Measurements from ENCODE around the gene NUDT22.

Gene NUDT22

GRCh38 chr11:64204464-64204989, 21.5 kb upstream of the NUDT22 start:
- intact Hi-C loops (cut with DNase I), result no loop called here
- peak; percentile 75 to 94 (median 88) for DNase-seq

- intact Hi-C loops (cut with DNase I), result no loop called here
- DNase-seq, result peak in 12 of 42 donors; percentile 29 to 68 (median 55)
These were observed 19.4 kb upstream of the NUDT22 start, which contains the start of gene FERMT3 for GRCh38 chr11:64206457-64207255. FERMT3 (plus strand) TSS chr11:64206721; CDS start chr11:64207365, 644 bp downstream.

DNA sequence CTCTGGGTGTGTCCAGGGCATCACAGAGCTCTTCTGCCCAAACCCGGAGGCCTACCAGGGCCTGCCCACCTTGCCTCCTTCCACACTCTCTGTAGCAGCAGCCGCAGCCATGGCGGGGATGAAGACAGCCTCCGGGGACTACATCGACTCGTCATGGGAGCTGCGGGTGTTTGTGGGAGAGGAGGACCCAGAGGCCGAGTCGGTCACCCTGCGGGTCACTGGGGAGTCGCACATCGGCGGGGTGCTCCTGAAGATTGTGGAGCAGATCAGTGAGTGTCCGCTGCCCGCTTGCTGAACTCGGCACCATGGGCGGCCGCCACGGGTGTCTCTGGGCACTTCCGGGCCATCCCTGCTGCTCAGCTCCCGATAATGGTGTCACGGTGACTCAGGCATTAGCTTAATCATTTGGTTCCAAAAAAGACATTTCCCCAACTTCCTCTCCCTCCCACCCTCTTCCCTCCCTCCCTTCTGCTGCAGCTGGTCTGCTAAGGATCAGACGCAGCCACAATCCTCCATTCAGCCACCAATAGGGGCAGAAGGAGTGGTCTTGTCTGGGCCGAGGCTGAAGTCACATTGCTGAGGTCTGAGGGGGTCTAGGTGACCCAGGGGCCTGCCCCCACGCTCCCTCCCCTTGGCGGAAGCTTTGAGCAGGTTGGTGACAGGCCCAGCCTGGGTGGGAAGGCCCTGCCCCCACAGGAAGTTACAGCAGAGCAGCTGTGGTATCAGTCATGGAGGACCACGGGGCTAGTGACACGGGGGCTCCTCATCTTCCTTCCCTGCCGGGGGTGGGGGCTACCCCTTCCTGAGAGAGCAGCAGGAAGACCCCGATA, 18.6 kb upstream of the NUDT22 start:
- peak in 28 of 42 donors; percentile 37 to 78 (median 60) for DNase-seq
- intact Hi-C loops (cut with DNase I), result no loop called here

- no peak for DNase-seq
- intact Hi-C loops (cut with DNase I), result no loop called here
These were observed 17.8 kb upstream of the NUDT22 start for GRCh38 chr11:64208086-64208795.

- intact Hi-C loops (cut with DNase I), result no loop called here
- peak in 2 of 42 donors; percentile 20 to 33 for DNase-seq
These were observed 17.1 kb upstream of the NUDT22 start for GRCh38 chr11:64208796-64209562.

GRCh38 chr11:64209563-64209843, 16.6 kb upstream of the NUDT22 start:
- intact Hi-C loops (cut with DNase I), result no loop called here
- no peak for DNase-seq

DNA sequence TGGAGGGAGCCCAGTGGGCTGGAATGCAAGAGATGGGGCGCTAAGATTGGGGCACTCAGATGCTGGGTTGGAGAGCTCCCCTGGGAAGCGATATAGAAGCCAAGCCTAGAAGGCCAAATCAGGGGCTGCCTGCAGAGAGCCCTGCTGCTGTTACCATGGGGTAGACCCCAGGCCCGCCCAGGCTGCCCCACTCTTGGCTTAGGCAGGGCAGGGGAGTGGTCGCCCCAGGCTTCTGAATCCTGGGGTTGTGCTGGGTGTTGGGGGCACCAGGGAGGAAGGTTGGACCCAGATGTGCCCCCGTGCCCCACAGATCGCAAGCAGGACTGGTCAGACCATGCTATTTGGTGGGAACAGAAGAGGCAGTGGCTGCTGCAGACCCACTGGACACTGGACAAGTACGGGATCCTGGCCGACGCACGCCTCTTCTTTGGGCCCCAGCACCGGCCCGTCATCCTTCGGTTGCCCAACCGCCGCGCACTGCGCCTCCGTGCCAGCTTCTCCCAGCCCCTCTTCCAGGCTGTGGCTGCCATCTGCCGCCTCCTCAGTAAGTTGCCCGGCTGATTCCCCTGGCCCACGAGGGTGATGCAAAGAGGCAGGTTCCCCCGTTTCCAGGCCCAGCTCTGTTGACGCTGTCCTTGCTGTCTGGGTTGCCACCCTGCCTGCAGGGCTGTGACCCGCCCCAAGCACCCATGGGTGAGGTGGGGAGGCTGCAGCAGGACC, 15.6 kb upstream of the NUDT22 start:
- intact Hi-C loops (cut with DNase I), result no loop called here
- DNase-seq, result no peak

- DNase-seq, result no peak
- intact Hi-C loops (cut with DNase I), result no loop called here
These were observed 14.7 kb upstream of the NUDT22 start for GRCh38 chr11:64211181-64211872.

GRCh38 chr11:64216879-64217278, 9.2 kb upstream of the NUDT22 start:
- DNase-seq, result no peak
- intact Hi-C loops (cut with DNase I), result no loop called here

DNA sequence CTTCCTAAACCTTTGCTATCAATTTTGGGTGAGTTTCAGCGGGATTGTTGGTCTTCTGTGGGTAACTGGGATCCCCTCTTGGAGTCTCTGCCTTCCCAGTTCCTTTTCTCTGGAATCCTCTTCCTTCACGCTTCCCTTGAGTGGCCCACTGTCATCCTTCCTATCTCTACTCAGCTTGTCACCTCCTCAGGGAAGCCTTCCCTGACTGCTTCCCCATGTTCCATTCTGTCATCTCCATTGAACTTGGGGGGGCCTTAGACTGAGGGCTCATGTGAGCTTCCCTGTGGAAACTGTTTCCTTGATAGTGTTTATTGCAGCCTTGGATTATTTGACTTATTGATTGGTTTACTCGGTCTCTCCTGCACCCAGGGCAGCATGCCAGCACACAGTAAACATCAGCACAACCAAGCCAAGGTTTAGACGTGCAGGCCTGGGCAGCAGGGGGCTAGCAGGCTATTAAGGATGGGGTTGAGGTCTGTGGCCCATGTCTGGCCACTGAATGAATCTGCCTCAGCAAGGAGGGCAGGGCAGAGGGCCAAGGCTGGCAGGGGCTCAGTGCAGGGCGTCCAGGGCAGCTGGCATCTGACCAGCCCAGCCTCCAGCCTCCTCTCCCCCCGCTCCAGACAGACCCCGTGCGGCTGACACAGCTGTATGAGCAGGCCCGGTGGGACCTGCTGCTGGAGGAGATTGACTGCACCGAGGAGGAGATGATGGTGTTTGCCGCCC, 7.3 kb upstream of the NUDT22 start:
- no peak for DNase-seq
- intact Hi-C loops (cut with DNase I), result no loop called here

DNA sequence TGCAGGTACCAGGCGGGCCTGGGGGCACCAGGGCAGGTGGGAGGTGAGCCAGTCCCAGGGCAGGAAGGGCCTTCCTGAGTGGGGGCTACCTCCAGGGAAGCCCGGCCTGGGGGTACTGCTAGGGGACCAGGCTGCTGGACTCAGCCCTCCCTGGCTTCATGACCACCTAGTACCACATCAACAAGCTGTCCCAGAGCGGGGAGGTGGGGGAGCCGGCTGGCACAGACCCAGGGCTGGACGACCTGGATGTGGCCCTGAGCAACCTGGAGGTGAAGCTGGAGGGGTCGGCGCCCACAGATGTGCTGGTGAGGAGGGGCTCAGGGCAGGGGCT, 6.8 kb upstream of the NUDT22 start:
- intact Hi-C loops (cut with DNase I), result no loop called here
- DNase-seq, result no peak

- no peak for DNase-seq
- intact Hi-C loops (cut with DNase I), result no loop called here
These were observed 6.3 kb upstream of the NUDT22 start for GRCh38 chr11:64219755-64220154.

GRCh38 chr11:64220271-64220670, 5.8 kb upstream of the NUDT22 start:
- no peak for DNase-seq
- intact Hi-C loops (cut with DNase I), result no loop called here

DNA sequence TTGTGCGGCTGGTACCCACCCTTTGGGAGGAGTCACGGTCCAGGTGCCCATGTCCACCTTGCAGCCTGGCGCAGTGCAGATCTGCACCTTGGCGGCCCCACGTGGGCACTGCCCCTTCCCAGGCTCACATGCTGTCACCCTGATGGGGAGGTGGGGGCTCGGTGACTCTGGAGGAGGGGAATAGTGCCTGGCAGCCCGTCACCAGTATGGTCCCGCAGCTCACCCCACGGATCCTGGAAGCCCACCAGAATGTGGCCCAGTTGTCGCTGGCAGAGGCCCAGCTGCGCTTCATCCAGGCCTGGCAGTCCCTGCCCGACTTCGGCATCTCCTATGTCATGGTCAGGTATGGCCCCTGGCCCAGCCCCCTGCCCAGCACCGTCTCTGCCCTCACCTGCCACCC, 5.3 kb upstream of the NUDT22 start:
- intact Hi-C loops (cut with DNase I), result no loop called here
- no peak for DNase-seq

GRCh38 chr11:64222651-64223000, 3.4 kb upstream of the NUDT22 start:
- intact Hi-C loops (cut with DNase I), result no loop called here
- DNase-seq, result no peak

GRCh38 chr11:64223001-64223651, 2.9 kb upstream of the NUDT22 start:
- intact Hi-C loops (cut with DNase I), result no loop called here
- no peak for DNase-seq

Measured in head of caudate nucleus (tissue), 42 donors.